Heart left ventricle (tissue), 16 donors: ENCODE data around the gene CHCHD5. TPM values are rescaled to one million over a fixed set of nuclear protein-coding genes. Genes with fewer than 3 reads are reported as not detected.

ENCODE experiments used
- ATAC-seq, 4 donors: fragments of 200-7000 bp; cut with Tn5 transposase; one replicate each; pipeline ENCODE4 v1.9.1; 2020 to 2022; ENCODE audit warnings: moderate library complexity in 4 of 4, mild to moderate bottlenecking in 3 of 4, moderate number of reproducible peaks in 1 of 4
- DNase-seq, 5 donors: peaks; one replicate each; pipeline ENCODE4 v3.0.0-alpha.2; 2020
- H3K27ac ChIP-seq, 12 donors: fragments of 200-600 bp; sonication (generic) in 4 of 12; one replicate each; pipeline versions ENCODE4 v1.5.0 to v1.8.0; 2016 to 2022; ENCODE audit warnings: mild to moderate bottlenecking in 2 of 12
- H3K27me3 ChIP-seq, 9 donors: fragments of 200-600 bp; sonication (generic) in 2 of 9; one replicate each; pipeline versions ENCODE4 v1.5.1 to v1.8.0; 2016 to 2022; ENCODE audit warnings: mild to moderate bottlenecking in 3 of 9
- H3K36me3 ChIP-seq, 9 donors: fragments of 200-600 bp; sonication (generic) in 2 of 9; one replicate each; pipeline versions ENCODE4 v1.5.0 to v1.8.0; 2018 to 2022; ENCODE audit warnings: mild to moderate bottlenecking in 2 of 9
- H3K4me1 ChIP-seq, 12 donors: fragments of 200-600 bp; sonication (generic) in 4 of 12; one replicate each; pipeline versions ENCODE4 v1.5.0 to v1.8.0; 2016 to 2022; ENCODE audit warnings: mild to moderate bottlenecking in 3 of 12
- H3K4me3 ChIP-seq, 12 donors: fragments of 200-600 bp; sonication (generic) in 4 of 12; one replicate each; pipeline versions ENCODE4 v1.5.0 to v1.8.0; 2017 to 2022; ENCODE audit warnings: mild to moderate bottlenecking in 9 of 12, moderate library complexity in 4 of 12
- H3K9me3 ChIP-seq, 12 donors: fragments of 200-600 bp; sonication (generic) in 4 of 12; one replicate each; pipeline versions ENCODE4 v1.5.0 to v1.8.0; 2016 to 2022; ENCODE audit warnings: mild to moderate bottlenecking in 1 of 12
- POLR2A ChIP-seq, 2 donors: fragments of 450-650 bp; IDR thresholded peaks; one replicate each; pipeline ENCODE4 v1.6.1; 2017; ENCODE audit warnings: antibody characterized with exemption in 2 of 2, mild to moderate bottlenecking in 2 of 2, moderate library complexity in 2 of 2
- WGBS, 4 donors: extraction: QIAGEN DNeasy Blood & Tissue Kit in 2 of 4; methylation state at CpG; one replicate each; pipeline versions ENCODE4 v1.1.5 to v1.1.7; 2013 to 2018; 5-methylcytosine and 5-hydroxymethylcytosine counted together
- intact Hi-C, 10 donors: fragments of 100-400 bp; cut with DNase I; formaldehyde crosslinking; loops; one replicate each; pipeline versions ENCODE4 v1.11.1 to v1.14.2; 2022
- polyA plus RNA-seq, 2 donors: library from polyadenylated mRNA; stranded (reverse); fragments of 200-250 nt; gene quantifications; one replicate each; pipeline ENCODE4 v1.2.3, GENCODE V29; 2013
- total RNA-seq, 9 donors: library from RNA; depleted of rRNA in 2 of 9; stranded (reverse); fragments of >200 nt in 2 of 9; fragmentation: NEBNext Ultra II Directional in 3 of 9; extraction: Animal tissue kit (Norgen Biotek cat#: 25700) in 3 of 9; gene quantifications; one replicate each; pipeline versions ENCODE4 v1.1.0 to v1.2.4, GENCODE V29; 2016 to 2023
- TF ChIP-seq, protein P1 (sequence below), 12 donors: fragments of 200-600 bp; sonication (generic) in 4 of 12; IDR thresholded peaks; one replicate each; pipeline versions ENCODE4 v1.5.0 to v1.8.0; 2018 to 2022; ENCODE audit warnings: antibody characterized with exemption in 12 of 12, mild to moderate bottlenecking in 5 of 12
- donor health status: ischemic (EF 13 %, LVEDD 7.1; RV severe dilation, severe dysfunction).
- donor health status: healthy with polysubstance abuse.
- donor health status: DM: no; HTN: yes; CAD: no.
- donor health status: DM: no; HTN: no; CAD: no.
- donor health status: ischemic (EF 25% LVEDD 6.9; RV normal size, moderate dysfunction).
- donor health status: ischemic (EF 25% LVEDD 5.7; RV mildly dilated, moderate dysfunction).
- donor health status: healthy.
- donor health status: DM: yes; HTN: yes; CAD: no.
- donor health status: ischemic (EF 35%, LVEDD 5.7; RV mildly dilated, moderate dysfunction).
- donor health status: nonischemic (EF 11% LVEDD 7.7; RV severe dilation, severe dysfunction).
- donor health status: DM: yes; HTN: yes; CAD: no.
- donor health status: PGD.
- donor health status: ischemic (EF 29% LVEDD 5.4; RV normal size, mild dysfunction).
- donor health status: nonischemic (EF 23%, LVEDD 6.1; RV moderate dilation, normal function).

Gene CHCHD5
- total and polyA plus RNA-seq, 11 donors = 18.6 to 32.2 (median 23.4) TPM

- peaks cover 0 to 84% (median 25%) of the 10 kb centered on the region in 12 donors for H3K4me1 ChIP-seq
These were observed 44.8 kb downstream of the CHCHD5 start for GRCh38 chr2:112629224-112629623.

DNA sequence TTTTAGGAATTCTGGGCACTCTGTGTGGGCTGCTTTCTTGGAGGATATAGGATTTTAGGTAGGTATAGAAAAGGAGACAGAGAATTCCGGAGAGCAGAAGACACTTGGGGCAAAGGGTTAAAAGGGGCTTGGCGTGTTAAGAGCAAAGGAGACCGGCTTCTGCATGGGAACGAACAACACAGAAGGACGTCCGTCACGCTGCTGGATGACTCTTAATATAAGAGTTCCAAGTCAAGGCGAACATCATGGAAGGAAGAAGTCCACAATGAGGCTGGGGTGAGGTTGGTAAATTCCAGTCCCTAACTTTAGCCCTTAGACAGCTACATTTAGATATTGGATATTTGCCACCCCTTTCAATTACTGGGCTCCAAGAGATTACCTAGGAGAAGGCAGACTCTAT, 45.4 kb downstream of the CHCHD5 start:
- WGBS, 4 donors = 70 to 82% (median 78%) methylated on average over 8 of the region's 8 CpGs
- TF ChIP-seq, protein P1, sequence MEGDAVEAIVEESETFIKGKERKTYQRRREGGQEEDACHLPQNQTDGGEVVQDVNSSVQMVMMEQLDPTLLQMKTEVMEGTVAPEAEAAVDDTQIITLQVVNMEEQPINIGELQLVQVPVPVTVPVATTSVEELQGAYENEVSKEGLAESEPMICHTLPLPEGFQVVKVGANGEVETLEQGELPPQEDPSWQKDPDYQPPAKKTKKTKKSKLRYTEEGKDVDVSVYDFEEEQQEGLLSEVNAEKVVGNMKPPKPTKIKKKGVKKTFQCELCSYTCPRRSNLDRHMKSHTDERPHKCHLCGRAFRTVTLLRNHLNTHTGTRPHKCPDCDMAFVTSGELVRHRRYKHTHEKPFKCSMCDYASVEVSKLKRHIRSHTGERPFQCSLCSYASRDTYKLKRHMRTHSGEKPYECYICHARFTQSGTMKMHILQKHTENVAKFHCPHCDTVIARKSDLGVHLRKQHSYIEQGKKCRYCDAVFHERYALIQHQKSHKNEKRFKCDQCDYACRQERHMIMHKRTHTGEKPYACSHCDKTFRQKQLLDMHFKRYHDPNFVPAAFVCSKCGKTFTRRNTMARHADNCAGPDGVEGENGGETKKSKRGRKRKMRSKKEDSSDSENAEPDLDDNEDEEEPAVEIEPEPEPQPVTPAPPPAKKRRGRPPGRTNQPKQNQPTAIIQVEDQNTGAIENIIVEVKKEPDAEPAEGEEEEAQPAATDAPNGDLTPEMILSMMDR (IDR thresholded peaks at IDR 0.05) = no peak
- TF ChIP-seq POLR2A (IDR thresholded peaks at IDR 0.05) = no peak
- Histone ChIP-seq H3K36me3 (no peaks in the 10 kb centered on the region), H3K27ac (peak overlapping the region in 4 of 12 donors; percentile 59 to 85 (median 65)), H3K27me3 (no peaks in the 10 kb centered on the region), H3K4me3 (peak overlapping the region in 1 of 12 donors; percentile 29), H3K9me3 (no peaks in the 10 kb centered on the region), H3K4me1 (peaks cover 0 to 78% (median 23%) of the 10 kb centered on the region in 12 donors)
- intact Hi-C loops = loop anchor here in 4 of 10 donors (5.0 to 10.0 kb wide), 3 partner anchors 62 to 97 kb away; no protein-coding TSS in a partner anchor
- DNase-seq = no peak
- no peak for ATAC-seq

More at GRCh38 chr2:112629224-112629623, 44.8 kb downstream of the CHCHD5 start:
- intact Hi-C loops = loop anchor here in 4 of 10 donors (5.0 to 10.0 kb wide), 3 partner anchors 63 to 98 kb away; no protein-coding TSS in a partner anchor
- H3K4me3 ChIP-seq = no peak overlapping the region
- peak overlapping the region in 1 of 12 donors; percentile 85 for H3K27ac ChIP-seq
- ATAC-seq (no peak), DNase-seq (no peak)
- H3K27me3 ChIP-seq = no peaks in the 10 kb centered on the region
- no peaks in the 10 kb centered on the region for H3K9me3 ChIP-seq
- H3K36me3 ChIP-seq = no peaks in the 10 kb centered on the region
- TF ChIP-seq, protein P1 (IDR thresholded peaks at IDR 0.05) = no peak
- TF ChIP-seq POLR2A (IDR thresholded peaks at IDR 0.05) = no peak
- WGBS, 4 donors = 89 to 99% (median 96%) methylated on average over 6 of the region's 6 CpGs

DNA sequence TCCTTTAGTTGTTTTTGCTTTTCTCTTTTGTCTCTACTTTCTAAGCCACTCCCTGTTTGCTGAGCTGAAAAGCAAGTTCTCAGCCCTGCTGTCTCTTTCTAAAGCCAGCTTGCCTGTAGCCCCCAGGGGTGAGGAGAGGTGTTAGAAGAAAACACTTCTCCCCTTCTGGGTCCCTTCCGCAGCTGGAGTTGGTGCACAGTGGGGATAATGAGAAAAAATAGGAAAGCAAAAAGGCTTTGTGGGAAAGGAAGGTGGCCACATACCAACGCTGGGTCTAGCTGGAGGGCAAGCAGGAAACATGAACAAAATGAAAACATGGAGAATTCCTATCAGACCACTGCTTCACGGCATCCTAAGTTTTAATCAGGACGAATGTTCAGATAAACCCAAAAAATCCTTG, 45.9 kb downstream of the CHCHD5 start:
- WGBS, 4 donors = 56 to 74% (median 64%) methylated on average over 4 of the region's 4 CpGs
- peak overlapping the region in 5 of 12 donors; percentile 59 to 85 (median 62) for H3K27ac ChIP-seq
- intact Hi-C loops = no loop called here

GRCh38 chr2:112633708-112634107, 49.3 kb downstream of the CHCHD5 start:
- H3K9me3 ChIP-seq = no peaks in the 10 kb centered on the region
- no peak for TF ChIP-seq POLR2A (IDR thresholded peaks at IDR 0.05)
- TF ChIP-seq, protein P1 (IDR thresholded peaks at IDR 0.05) = no peak
- no peaks in the 10 kb centered on the region for H3K36me3 ChIP-seq
- H3K4me3 ChIP-seq = no peak overlapping the region
- 94 to 97% (median 95%) methylated on average over 5 of the region's 5 CpGs for WGBS, 4 donors
- peaks cover 0 to 53% (median 4%) of the 10 kb centered on the region in 12 donors for H3K4me1 ChIP-seq
- DNase-seq (no peak), ATAC-seq (no peak)
- H3K27me3 ChIP-seq = no peaks in the 10 kb centered on the region
- intact Hi-C loops = no loop called here
- H3K27ac ChIP-seq = no peak overlapping the region

More for the DNA sequence above, 45.9 kb downstream of the CHCHD5 start:
- DNase-seq (no peak), ATAC-seq (no peak)
- H3K4me1 ChIP-seq = peaks cover 0 to 74% (median 23%) of the 10 kb centered on the region in 12 donors
- no peaks in the 10 kb centered on the region for H3K36me3 ChIP-seq
- TF ChIP-seq POLR2A (IDR thresholded peaks at IDR 0.05) = no peak
- TF ChIP-seq, protein P1 (IDR thresholded peaks at IDR 0.05) = no peak
- peak overlapping the region in 2 of 12 donors; percentile 25 to 29 for H3K4me3 ChIP-seq
- H3K9me3 ChIP-seq = no peaks in the 10 kb centered on the region
- no peaks in the 10 kb centered on the region for H3K27me3 ChIP-seq
